ENCODE results near the gene RPS2.
A peak's percentile ranks its signal among the peaks of the same experiment; 100 is the strongest.

The RPS2 gene

DNA sequence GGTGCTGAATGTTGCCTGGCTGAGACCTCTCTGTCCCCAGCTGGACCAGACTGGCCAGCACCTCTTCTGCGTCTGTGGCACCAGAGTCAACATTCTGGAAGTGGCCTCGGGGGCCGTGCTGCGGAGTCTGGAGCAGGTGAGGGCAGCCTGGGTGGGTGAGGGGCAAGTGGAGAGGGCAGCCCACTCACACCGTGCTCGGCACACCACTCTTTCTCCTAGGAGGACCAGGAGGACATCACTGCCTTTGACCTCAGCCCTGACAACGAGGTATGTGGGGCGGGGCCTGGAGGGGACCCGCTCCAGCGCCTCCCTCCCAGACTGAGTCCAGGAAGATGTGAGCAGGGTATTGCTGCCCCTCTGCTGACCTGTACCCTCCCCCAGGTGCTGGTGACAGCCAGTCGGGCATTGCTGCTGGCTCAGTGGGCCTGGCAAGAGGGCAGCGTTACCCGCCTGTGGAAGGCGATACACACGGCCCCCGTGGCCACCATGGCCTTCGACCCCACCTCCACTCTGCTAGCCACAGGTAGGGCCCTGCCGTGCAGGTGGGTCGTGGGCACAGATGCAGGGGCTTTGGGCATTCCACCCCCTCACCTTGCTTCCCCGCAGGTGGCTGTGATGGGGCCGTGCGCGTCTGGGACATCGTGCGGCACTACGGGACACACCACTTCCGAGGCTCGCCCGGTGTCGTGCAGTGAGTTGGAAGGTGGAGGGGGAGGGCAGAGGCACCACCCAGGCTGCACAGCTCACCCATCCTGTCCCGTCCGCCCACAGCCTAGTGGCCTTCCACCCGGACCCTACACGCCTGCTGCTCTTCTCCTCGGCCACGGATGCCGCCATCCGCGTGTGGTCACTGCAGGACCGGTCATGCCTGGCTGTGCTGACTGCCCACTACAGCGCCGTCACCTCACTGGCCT is 9.8 kb upstream of the RPS2 start:
- TF ChIP-seq ZFX (IDR thresholded peaks at IDR 0.05; ENCODE audit: borderline replicate concordance), result no peak
- TF ChIP-seq, protein P1, sequence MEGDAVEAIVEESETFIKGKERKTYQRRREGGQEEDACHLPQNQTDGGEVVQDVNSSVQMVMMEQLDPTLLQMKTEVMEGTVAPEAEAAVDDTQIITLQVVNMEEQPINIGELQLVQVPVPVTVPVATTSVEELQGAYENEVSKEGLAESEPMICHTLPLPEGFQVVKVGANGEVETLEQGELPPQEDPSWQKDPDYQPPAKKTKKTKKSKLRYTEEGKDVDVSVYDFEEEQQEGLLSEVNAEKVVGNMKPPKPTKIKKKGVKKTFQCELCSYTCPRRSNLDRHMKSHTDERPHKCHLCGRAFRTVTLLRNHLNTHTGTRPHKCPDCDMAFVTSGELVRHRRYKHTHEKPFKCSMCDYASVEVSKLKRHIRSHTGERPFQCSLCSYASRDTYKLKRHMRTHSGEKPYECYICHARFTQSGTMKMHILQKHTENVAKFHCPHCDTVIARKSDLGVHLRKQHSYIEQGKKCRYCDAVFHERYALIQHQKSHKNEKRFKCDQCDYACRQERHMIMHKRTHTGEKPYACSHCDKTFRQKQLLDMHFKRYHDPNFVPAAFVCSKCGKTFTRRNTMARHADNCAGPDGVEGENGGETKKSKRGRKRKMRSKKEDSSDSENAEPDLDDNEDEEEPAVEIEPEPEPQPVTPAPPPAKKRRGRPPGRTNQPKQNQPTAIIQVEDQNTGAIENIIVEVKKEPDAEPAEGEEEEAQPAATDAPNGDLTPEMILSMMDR (IDR thresholded peaks at IDR 0.05), result no peak
- no peak overlapping the region for H3K27ac ChIP-seq

DNA sequence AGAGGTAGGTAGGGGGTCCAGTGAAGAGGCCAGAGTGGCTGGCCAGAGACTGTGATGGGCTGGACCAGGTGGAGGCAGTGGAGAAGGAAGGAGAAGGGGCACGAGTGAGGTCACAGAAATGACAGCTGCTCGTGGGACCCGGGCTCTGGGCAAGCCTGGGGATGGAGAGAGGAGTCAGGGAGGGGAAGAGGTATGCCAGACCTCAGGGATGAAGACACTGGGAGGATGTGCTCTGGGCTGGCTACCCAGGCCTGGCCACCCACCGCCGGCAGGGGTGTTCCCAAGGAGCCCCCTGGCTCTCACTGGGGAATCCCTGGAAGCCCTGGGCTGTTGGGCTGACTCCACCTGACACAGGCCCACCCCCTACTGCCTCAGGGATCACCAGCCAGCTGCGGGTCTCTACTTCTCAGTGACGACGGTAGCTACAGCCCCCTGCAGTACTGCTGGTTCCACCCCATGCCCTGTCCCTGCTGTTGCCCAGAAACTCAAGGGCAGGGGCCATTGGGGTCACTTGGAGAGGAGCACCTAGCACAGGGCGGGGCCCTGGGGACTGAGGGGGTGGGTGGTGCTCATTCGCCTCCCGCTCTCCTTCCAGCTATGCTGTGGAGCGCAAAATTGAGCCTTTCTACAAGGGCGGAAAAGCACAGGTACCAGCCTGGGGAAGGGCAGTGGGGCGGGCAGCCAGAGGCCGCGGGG is 9.0 kb upstream of the RPS2 start:
- TF ChIP-seq, protein P1 (IDR thresholded peaks at IDR 0.05), result no peak
- no peak for TF ChIP-seq ZFX (IDR thresholded peaks at IDR 0.05; ENCODE audit: borderline replicate concordance)
- peak overlapping the region; percentile 93; the same call in 1 of the 2 replicates for H3K27ac ChIP-seq

DNA sequence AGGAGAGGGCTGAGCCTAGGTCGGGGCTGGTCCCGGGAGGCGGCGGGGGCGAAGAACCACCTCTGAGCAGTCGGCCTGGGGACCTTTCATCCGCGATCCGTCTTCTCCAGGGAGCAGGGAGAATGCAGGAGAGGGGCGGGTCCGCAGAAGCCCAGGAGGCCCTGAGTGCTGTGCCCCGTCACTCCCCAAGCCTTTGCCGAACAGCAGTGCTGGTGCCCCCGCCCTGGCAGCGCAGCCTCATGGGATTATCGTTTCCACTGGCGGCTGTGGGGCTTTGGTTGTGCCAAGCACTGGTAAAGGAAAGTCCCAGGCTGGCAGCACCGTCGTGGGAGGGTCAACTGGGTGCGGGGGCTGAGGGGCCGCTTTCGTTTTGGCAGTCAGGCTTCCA is 7.9 kb upstream of the RPS2 start:
- TF ChIP-seq ZFX (IDR thresholded peaks at IDR 0.05; ENCODE audit: borderline replicate concordance), result no peak
- TF ChIP-seq, protein P1 (IDR thresholded peaks at IDR 0.05), result no peak
- H3K27ac ChIP-seq, result peak overlapping the region; percentile 93

DNA sequence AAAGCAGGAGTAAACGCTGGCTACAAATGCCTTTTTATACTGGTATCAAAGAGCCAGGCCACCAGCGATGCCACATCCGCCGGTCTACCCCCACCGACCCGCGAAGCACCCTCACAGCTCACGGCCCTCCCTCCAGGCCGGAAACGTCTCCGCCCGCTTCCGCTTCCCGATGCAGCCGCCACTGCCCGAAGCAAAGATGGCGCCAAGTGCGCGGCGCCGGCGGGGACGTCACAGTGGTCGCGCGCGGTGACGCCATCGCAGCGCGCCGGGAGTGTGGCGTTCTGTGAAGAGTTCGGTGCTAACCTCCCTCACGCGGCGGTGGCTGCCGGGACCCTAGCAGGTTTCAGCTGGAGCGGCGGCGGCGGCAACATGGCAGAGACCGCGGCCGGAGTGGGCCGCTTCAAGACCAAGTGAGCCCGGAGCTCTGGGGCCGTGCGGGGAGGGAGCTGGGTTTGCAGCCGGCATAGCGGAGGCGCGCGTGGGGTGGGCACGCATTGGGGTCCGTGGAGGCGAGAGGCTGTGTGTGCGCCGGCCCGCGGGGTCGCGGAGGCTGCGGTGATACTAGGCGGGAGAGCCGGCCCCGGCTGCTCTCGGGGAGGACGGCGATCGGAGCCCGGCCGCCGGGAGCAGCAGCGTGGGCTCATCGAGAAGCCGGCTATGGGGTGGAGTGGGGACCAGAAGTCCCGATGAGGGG is 7.3 kb upstream of the RPS2 start, which contains the start of gene TBL3:
Gene TBL3, plus strand, starts transcription at position 258 of the 694 bp plus-strand sequence. Its CDS starts 112 bp downstream, at position 370.
- TF ChIP-seq ZFX (IDR thresholded peaks at IDR 0.05; ENCODE audit: borderline replicate concordance), result no peak
- TF ChIP-seq, protein P1 (IDR thresholded peaks at IDR 0.05), result no peak
- peak within 1 kb of the TSS; percentile 93 for H3K27ac ChIP-seq

DNA sequence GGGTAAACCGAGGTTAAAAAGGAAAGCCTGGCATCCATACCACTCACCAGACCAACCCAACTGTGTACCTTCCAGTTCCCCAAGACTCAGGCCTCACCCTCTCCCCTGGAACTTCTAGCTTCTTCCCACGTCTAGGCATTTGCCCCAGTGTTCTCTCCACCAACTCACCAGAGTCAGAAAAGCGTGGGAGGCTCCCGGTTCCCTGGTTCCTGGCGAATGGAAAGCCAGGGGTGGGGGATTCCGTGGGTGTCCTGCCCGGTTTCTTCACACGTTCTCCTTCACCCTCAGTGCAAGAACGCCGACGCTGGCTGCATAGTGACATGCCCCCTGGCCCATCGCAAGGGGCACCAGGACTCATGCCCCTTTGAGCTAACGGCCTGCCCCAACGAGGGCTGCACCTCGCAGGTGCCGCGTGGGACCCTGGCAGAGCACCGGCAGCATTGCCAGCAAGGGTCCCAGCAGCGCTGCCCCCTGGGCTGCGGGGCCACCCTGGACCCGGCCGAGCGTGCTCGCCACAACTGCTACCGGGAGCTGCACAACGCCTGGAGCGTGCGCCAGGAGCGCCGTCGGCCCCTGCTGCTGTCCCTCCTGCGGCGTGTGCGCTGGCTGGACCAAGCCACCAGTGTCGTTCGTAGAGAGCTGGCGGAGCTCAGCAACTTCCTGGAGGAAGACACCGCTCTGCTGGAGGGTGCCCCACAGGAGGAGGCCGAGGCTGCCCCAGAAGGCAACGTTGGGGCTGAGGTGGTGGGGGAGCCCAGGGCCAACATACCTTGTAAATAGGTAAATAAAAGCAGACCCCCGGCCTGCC is 3.7 kb upstream of the RPS2 start:
- H3K27ac ChIP-seq, result no peak overlapping the region
- TF ChIP-seq ZFX (IDR thresholded peaks at IDR 0.05; ENCODE audit: borderline replicate concordance), result no peak
- TF ChIP-seq, protein P1 (IDR thresholded peaks at IDR 0.05), result no peak

DNA sequence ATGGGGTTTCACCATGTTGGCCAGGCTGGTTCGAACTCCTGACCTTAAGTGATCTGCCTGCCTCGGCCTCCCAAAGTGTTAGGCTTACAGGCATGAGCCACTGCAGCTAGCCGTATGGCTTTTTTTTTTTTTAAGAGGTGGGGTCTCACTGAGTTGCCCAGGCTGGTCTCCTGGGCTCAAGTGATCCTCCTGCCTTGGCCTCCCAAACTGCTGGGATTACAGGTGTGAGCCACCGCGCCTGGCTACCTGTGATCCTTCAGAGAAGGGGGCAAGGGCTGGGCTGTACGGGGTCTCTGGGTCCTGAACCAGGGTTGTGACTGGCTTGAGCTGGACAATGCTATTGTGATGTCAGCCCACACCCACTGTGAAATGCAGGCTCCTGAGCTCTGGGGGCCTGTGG is 1.8 kb upstream of the RPS2 start, which contains the start of gene RNF151:
Gene RNF151, plus strand, starts transcription at position 397 of the 400 bp plus-strand sequence. CDS start 26 bp downstream, outside the sequence.
- TF ChIP-seq ZFX (IDR thresholded peaks at IDR 0.05; ENCODE audit: borderline replicate concordance), result no peak
- TF ChIP-seq, protein P1 (IDR thresholded peaks at IDR 0.05), result no peak
- peak within 1 kb of the TSS; percentile 96 for H3K27ac ChIP-seq
